Endothelial cell of umbilical vein (primary cell): ENCODE results near the gene SORCS2. TPM values are rescaled to one million over a fixed set of nuclear protein-coding genes. Genes with fewer than 3 reads are reported as not detected.

Source experiments
- BruUV-seq: library from RNA; stranded (reverse); fragments of 400-500 nt; replicated peaks from 2 replicates; lab custom pipeline; 2021; lab: Mats Ljungman, UMichigan
- CTCF ChIA-PET: fragments of 300-600, 350-600 bp; sonication (Branson Sonifier 250); formaldehyde crosslinking; loops from one replicate; lab custom pipeline; 2021; ENCODE audit warnings: antibody characterized with exemption, inconsistent platforms; lab: Charles Lee
- POLR2A ChIA-PET: fragments of 300-600, 350-600 bp; sonication (Branson Sonifier 250); formaldehyde crosslinking; loops from one replicate; lab custom pipeline; 2021; ENCODE audit warnings: antibody characterized with exemption, inconsistent platforms; lab: Charles Lee
- DNase-seq: peaks from one replicate; pipeline ENCODE4 v3.0.0-alpha.2; 2011; ENCODE audit warnings: low read depth, low spot score
- FAIRE-seq: peaks from 2 replicates; lab custom pipeline; 2011; peaks lifted over from hg19 to GRCh38; lab: Jason Lieb, UNC
- H2AFZ ChIP-seq: 2 replicates; pipeline ENCODE4 v1.6.0; 2012; ENCODE audit warnings: low read depth, low read length, control low read depth, inconsistent platforms
- H3K27ac ChIP-seq: 2 replicates; pipeline ENCODE4 v1.5.1; 2011; ENCODE audit warnings: low read depth, mild to moderate bottlenecking, control low read depth, low read length, moderate library complexity; ENCODE audit not compliant: insufficient read depth
- H3K27me3 ChIP-seq, 2 experiments: 2 replicates each; pipeline versions ENCODE4 v1.6.0 to v1.6.1; 2011; ENCODE audit warnings: low read length in 2 of 2, mixed read lengths in 1 of 2; ENCODE audit not compliant: control insufficient read depth in 2 of 2, insufficient read depth in 2 of 2
- H3K36me3 ChIP-seq, 2 experiments: 2 replicates in 1 of 2; 3 replicates in 1 of 2; pipeline ENCODE4 v1.5.1; 2011; ENCODE audit warnings: low read length in 2 of 2, mild to moderate bottlenecking in 1 of 2, moderate library complexity in 1 of 2; ENCODE audit not compliant: control insufficient read depth in 2 of 2, insufficient read depth in 2 of 2; ENCODE audit errors: extremely low read depth in 1 of 2
- H3K4me1 ChIP-seq: 3 replicates; pipeline ENCODE4 v1.5.1; 2011; ENCODE audit warnings: mild to moderate bottlenecking, low read length; ENCODE audit not compliant: control insufficient read depth, insufficient read depth; ENCODE audit errors: extremely low read depth
- H3K4me2 ChIP-seq: 2 replicates; pipeline ENCODE4 v1.6.1; 2011; ENCODE audit warnings: low read length, control low read depth, mixed read lengths; ENCODE audit not compliant: insufficient read depth
- H3K4me3 ChIP-seq, 3 experiments: fragments of 200-600 bp in 1 of 3; sonication (generic), shearing (Covaris generic) in 1 of 3; replicated peaks in 1 of 3; 2 replicates each; pipeline ENCODE4 v1.5.1; 2011 to 2016; ENCODE audit warnings: control low read depth in 3 of 3, low read length in 3 of 3, mild to moderate bottlenecking in 2 of 3, inconsistent platforms in 1 of 3, low read depth in 1 of 3, moderate library complexity in 1 of 3; ENCODE audit not compliant: insufficient read depth in 1 of 3
- H3K79me2 ChIP-seq: 2 replicates; pipeline ENCODE4 v1.6.0; 2012; ENCODE audit warnings: low read length, inconsistent platforms; ENCODE audit not compliant: control insufficient read depth, insufficient read depth
- H3K9ac ChIP-seq: replicated peaks from 2 replicates; pipeline ENCODE3; 2011; ENCODE audit warnings: low read length, control low read depth; ENCODE audit not compliant: insufficient read depth; ENCODE audit errors: extremely low read depth
- H3K9me1 ChIP-seq: replicated peaks from 3 replicates; pipeline ENCODE4 v1.6.0; 2011; ENCODE audit warnings: mild to moderate bottlenecking, low read length; ENCODE audit not compliant: control insufficient read depth, insufficient read depth; ENCODE audit errors: extremely low read depth
- H3K9me3 ChIP-seq: replicated peaks from 2 replicates; pipeline ENCODE4 v1.5.1; 2012; ENCODE audit warnings: low read length, inconsistent platforms; ENCODE audit not compliant: control insufficient read depth, insufficient read depth
- H4K20me1 ChIP-seq: replicated peaks from 2 replicates; pipeline ENCODE3; 2011; ENCODE audit warnings: mild to moderate bottlenecking, low read length; ENCODE audit not compliant: control insufficient read depth, insufficient read depth; ENCODE audit errors: extremely low read depth
- CTCF ChIP-seq, 2 donors: IDR thresholded peaks; 1 replicate in 1 of 2; 2 replicates in 1 of 2; pipeline ENCODE4 v1.5.1; 2011; ENCODE audit warnings: low read length in 2 of 2, mild to moderate bottlenecking in 2 of 2, moderate library complexity in 2 of 2, control low read depth in 1 of 2, inconsistent platforms in 1 of 2, low read depth in 1 of 2; ENCODE audit not compliant: insufficient read depth in 1 of 2; ENCODE audit errors: extremely low read depth in 1 of 2
- EZH2 ChIP-seq: IDR thresholded peaks from 2 replicates; pipeline ENCODE4 v1.6.1; 2012; ENCODE audit warnings: borderline replicate concordance, low read depth, mild to moderate bottlenecking, moderate library complexity, low read length, inconsistent platforms; ENCODE audit not compliant: severe bottlenecking
- FOS ChIP-seq: IDR thresholded peaks from 2 replicates; pipeline ENCODE4 v1.6.1; 2011; ENCODE audit warnings: mild to moderate bottlenecking, low read length, moderate library complexity, borderline replicate concordance; ENCODE audit not compliant: insufficient read depth
- GATA2 ChIP-seq: IDR thresholded peaks from 2 replicates; pipeline ENCODE4 v1.7.0; 2011; ENCODE audit warnings: low read depth, mild to moderate bottlenecking, moderate library complexity, mixed read lengths, low read length; ENCODE audit not compliant: insufficient read length, insufficient read depth
- JUN ChIP-seq: IDR thresholded peaks from 2 replicates; pipeline ENCODE4 v1.6.1; 2011; ENCODE audit warnings: borderline replicate concordance, low read depth; ENCODE audit not compliant: insufficient read length, insufficient read depth
- MAX ChIP-seq: IDR thresholded peaks from 2 replicates; pipeline ENCODE4 v1.6.1; 2011; ENCODE audit not compliant: insufficient read depth, insufficient read length
- MYC ChIP-seq: IDR thresholded peaks from one replicate; pipeline ENCODE4 v1.6.1; 2011; ENCODE audit warnings: mild to moderate bottlenecking, low read depth, low read length
- POLR2A ChIP-seq: IDR thresholded peaks from 2 replicates; pipeline ENCODE4 v1.6.1; 2012; ENCODE audit warnings: low read depth, mild to moderate bottlenecking, control low read depth, low read length
- POLR2AphosphoS5 ChIP-seq: IDR thresholded peaks from 2 replicates; pipeline ENCODE4 v1.6.1; 2012; ENCODE audit warnings: low read depth, mild to moderate bottlenecking, control low read depth, low read length, moderate library complexity; ENCODE audit not compliant: insufficient read depth
- dilution Hi-C: fragments of 300-500 bp; cut with MboI; formaldehyde crosslinking; loops from one replicate; pipeline ENCODE4 v1.15.0; 2019; ENCODE audit warnings: low sequenced_read_pairs; ENCODE audit not compliant: extremely low pct_ligation_motif_present
- intact Hi-C: fragments of 100-400 bp; cut with micrococcal nuclease; formaldehyde crosslinking; loops from one replicate; pipeline ENCODE4 v1.10.0; 2022
- polyA plus RNA-seq, 4 experiments: library from polyadenylated mRNA; depleted of rRNA in 3 of 4; stranded (reverse) in 3 of 4; unstranded in 1 of 4; fragments of >200 nt; gene quantifications; 2 replicates each; pipeline versions ENCODE4 v1.2.1 to v1.2.3, GENCODE V29; 2011 to 2012; ENCODE audit warnings: missing spikeins in 1 of 4
- total RNA-seq: library from RNA; stranded (reverse); gene quantifications from 2 replicates; pipeline ENCODE4 v1.2.3, GENCODE V29; 2021

Gene SORCS2
- total and polyA plus RNA-seq, 2 donors (not counting 3 experiments of a cell fraction or from before 2014, with no cell fraction given): not detected

GRCh38 chr4:7157666-7158065 lies 34.7 kb upstream of the SORCS2 start:
- Histone ChIP-seq H3K36me3 (no peaks in the 10 kb centered on the region), H3K4me3 (no peak overlapping the region), H3K27ac (no peak overlapping the region), H4K20me1 (no peaks in the 10 kb centered on the region), H3K4me1 (no peaks in the 10 kb centered on the region), H3K79me2 (no peaks in the 10 kb centered on the region), H3K4me2 (no peak overlapping the region), H3K27me3 (no peaks in the 10 kb centered on the region), H3K9me1 (no peaks in the 10 kb centered on the region), H2AFZ (no peak overlapping the region), H3K9me3 (no peaks in the 10 kb centered on the region), H3K9ac (no peak overlapping the region)
- FAIRE-seq: no peak
- TF ChIP-seq FOS (no peak), MYC (no peak), JUN (no peak), POLR2AphosphoS5 (no peak), GATA2 (no peak), CTCF (IDR thresholded peaks at IDR 0.05; ENCODE audit: extremely low read depth in 1 of 2, insufficient read depth in 1 of 2, low read depth in 1 of 2, low read length in 2 of 2) (no peak), MAX (no peak), POLR2A (no peak), EZH2 (no peak)
- dilution Hi-C loops (no loop called here), intact Hi-C loops (loop anchor here (5.0 kb wide), 1 partner anchor 55 kb away; no protein-coding TSS in a partner anchor)
- DNase-seq: no peak
- ChIA-PET POLR2A (no interaction called here), CTCF (interaction anchor here (1.0 to 2.0 kb wide), 3 partner anchors 10 to 53 kb away, joined by 3 to 11 read pairs (median 7); no protein-coding TSS in a partner anchor)
- BruUV-seq: no TSS peak
